Effector memory CD4-positive, alpha-beta T cell (primary cell): ENCODE results near the gene AHRR.
"Not testable (repeated sequence)": the region's sequence is repeated elsewhere in the genome, so short reads cannot be mapped to it uniquely, and the experiment has no call there.

Experiments used
- DNase-seq, 3 donors: peaks; one replicate each; pipeline ENCODE4 v3.0.0-alpha.2; 2020
- H3K27ac ChIP-seq: 2 replicates; pipeline ENCODE4 v1.7.0; 2013; ENCODE audit warnings: mild to moderate bottlenecking, low read length, moderate library complexity; ENCODE audit not compliant: insufficient read depth, poor library complexity, severe bottlenecking
- H3K27me3 ChIP-seq: replicated peaks from 2 replicates; pipeline ENCODE4 v1.7.0; 2013; ENCODE audit warnings: mild to moderate bottlenecking, low read length; ENCODE audit not compliant: insufficient read depth, control insufficient read depth, poor library complexity, severe bottlenecking
- H3K36me3 ChIP-seq: 2 replicates; pipeline ENCODE4 v1.7.0; 2013; ENCODE audit warnings: mild to moderate bottlenecking, low read length, moderate library complexity; ENCODE audit not compliant: control insufficient read depth, insufficient read depth
- H3K4me1 ChIP-seq: 2 replicates; pipeline ENCODE4 v1.7.0; 2013; ENCODE audit warnings: low read length, mild to moderate bottlenecking; ENCODE audit not compliant: control insufficient read depth, insufficient read depth, poor library complexity, severe bottlenecking
- H3K4me3 ChIP-seq: 2 replicates; pipeline ENCODE4 v1.7.0; 2013; ENCODE audit warnings: low read length, low read depth, mild to moderate bottlenecking; ENCODE audit not compliant: insufficient read depth, poor library complexity, severe bottlenecking
- H3K9me3 ChIP-seq: 2 replicates; pipeline ENCODE4 v1.7.0; 2013; ENCODE audit warnings: mild to moderate bottlenecking, low read length, moderate library complexity; ENCODE audit not compliant: control insufficient read depth

AHRR gene

GRCh38 chr5:366541-367357 is 45.2 kb downstream of the AHRR start:
- Histone ChIP-seq H3K4me3 (no peak overlapping the region), H3K27me3 (no peaks in the 10 kb centered on the region), H3K27ac (no peak overlapping the region), H3K9me3 (no peaks in the 10 kb centered on the region), H3K36me3 (no peaks in the 10 kb centered on the region), H3K4me1 (peaks cover 5% of the 10 kb centered on the region)
- no peak for DNase-seq

GRCh38 chr5:367358-368130 is 46.0 kb downstream of the AHRR start:
- H3K9me3 ChIP-seq: no peaks in the 10 kb centered on the region
- H3K36me3 ChIP-seq: no peaks in the 10 kb centered on the region
- no peak for DNase-seq
- peaks cover 5% of the 10 kb centered on the region for H3K4me1 ChIP-seq
- H3K27ac ChIP-seq: no peak overlapping the region
- no peak overlapping the region for H3K4me3 ChIP-seq
- peaks cover 2% of the 10 kb centered on the region for H3K27me3 ChIP-seq

DNA sequence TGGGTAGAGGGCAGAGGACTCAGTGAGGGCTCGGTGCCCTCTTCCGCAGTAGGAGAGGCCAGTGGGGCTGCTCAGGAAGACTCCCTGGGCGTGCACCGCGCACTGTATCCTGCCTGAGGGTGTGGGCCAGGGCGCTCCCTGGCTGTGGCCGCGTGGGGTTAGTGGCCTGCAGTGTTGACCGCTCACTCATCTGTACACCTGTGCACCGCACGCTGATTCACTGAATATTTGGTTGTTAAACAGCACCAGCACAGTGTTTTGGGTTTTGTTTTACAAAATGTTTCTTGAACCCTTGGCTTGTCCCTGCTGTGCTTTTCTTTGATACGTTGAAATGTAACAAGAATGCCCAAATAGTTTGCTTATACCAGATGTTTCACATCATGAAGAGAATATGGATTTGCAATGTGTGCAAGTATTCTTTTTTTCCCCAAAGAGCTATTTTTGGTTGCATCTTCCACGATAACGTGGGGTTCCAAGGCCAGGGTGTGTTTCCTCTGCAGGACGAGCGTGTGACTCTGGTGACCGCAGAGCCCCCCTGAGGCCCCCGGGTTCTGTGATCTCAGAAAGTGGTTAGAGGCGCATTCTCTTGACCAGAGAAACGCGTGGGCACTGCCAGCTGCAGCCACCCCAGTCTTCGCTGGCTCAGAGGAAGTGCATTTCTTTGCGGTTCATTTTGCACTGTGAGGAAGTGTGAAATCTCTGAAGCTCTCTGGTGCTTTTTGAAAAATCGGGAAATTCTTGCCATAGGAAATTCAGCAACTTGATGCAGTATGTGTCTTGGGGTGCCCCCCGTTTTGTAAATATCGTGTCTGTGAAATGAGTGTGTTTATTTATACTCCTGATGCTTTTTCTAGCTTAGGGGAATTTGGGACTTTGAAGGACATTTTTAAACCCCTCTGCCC is 46.9 kb downstream of the AHRR start:
- Histone ChIP-seq H3K9me3 (no peaks in the 10 kb centered on the region), H3K27me3 (peaks cover 11% of the 10 kb centered on the region), H3K36me3 (no peaks in the 10 kb centered on the region), H3K27ac (no peak overlapping the region), H3K4me3 (no peak overlapping the region), H3K4me1 (peaks cover 7% of the 10 kb centered on the region)
- no peak for DNase-seq

DNA sequence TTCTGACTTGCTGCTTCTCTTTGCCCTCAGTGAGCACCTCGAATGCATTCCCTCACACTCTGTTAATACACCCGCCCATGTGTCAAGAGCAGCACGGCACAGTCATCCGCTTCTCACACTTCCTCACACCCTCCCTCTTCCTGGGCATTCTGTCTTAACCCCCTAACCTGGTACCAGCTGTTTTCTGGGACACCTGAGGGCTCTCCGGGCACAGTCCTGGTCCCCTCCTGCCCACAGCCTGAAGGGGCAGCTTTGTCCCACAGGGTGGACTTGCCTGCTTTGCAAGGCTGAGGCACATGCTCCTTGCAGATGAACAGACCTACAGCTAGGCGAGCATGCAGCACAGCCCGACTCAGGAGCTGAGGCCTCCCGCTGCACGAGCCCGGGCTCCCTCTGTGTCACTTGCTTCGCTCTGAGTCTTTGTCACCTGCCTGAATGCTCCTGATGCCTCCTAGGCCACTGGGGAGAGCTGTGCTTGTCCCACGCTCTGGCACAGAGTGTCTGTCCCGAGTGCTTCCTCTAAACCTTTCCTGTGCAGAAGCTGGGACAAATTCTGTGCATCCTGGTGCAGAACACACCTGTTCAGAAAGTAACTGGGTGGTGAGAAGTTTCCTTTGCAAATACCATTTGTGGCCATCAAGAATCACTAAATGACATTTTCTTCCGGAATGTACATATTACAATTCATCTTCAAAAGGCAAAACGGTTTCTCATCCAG is 47.8 kb downstream of the AHRR start:
- Histone ChIP-seq H3K36me3 (no peaks in the 10 kb centered on the region), H3K4me1 (peaks cover 7% of the 10 kb centered on the region), H3K27ac (no peak overlapping the region), H3K27me3 (peaks cover 12% of the 10 kb centered on the region), H3K9me3 (no peaks in the 10 kb centered on the region), H3K4me3 (no peak overlapping the region)
- no peak for DNase-seq

- H3K4me1 ChIP-seq, DNase-seq, H3K27ac ChIP-seq, H3K36me3 ChIP-seq, H3K9me3 ChIP-seq, H3K4me3 ChIP-seq: not testable (repeated sequence)
- H3K27me3 ChIP-seq: peaks cover 12% of the 10 kb centered on the region
Measured at GRCh38 chr5:369869-370236, 48.3 kb downstream of the AHRR start.

DNA sequence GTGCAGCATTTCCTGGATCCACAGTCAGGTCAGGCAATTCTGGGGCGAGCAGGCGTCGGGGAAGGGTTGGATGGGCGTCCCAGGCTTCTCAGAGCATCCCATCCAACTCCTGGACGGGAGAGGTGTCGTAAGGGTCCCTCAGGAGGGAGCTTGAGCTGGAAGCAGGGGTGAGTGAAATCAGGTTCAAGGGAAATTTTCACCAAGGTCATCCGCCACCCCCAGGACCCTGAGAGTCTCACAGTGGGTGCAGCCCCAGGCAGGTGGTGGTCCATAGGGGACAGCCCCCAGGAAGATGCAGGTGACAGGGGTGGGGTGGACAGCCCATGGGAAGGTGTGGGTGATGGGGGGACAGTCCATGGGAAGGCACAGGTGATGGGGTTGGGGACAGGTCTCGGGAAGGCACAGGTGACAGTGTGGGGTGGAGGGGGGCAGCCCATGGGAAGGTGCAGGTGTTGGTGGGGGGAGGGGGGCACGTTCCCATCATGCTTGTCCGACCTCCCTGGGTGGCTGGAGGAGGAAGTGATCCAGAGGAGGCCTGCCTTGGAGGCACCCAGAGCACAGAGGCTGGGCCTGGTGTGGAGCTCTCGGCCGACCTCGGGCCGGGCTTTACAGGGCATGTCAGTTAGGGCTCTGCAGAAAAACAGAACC is 48.9 kb downstream of the AHRR start:
- Histone ChIP-seq H3K36me3 (no peaks in the 10 kb centered on the region), H3K9me3 (no peaks in the 10 kb centered on the region), H3K27ac (no peak overlapping the region), H3K4me1 (peaks cover 7% of the 10 kb centered on the region), H3K27me3 (peaks cover 12% of the 10 kb centered on the region), H3K4me3 (no peak overlapping the region)
- no peak for DNase-seq

- H3K27me3 ChIP-seq: peaks cover 12% of the 10 kb centered on the region
- H3K4me3 ChIP-seq: no peak overlapping the region
- peaks cover 7% of the 10 kb centered on the region for H3K4me1 ChIP-seq
- H3K9me3 ChIP-seq: no peaks in the 10 kb centered on the region
- no peak overlapping the region for H3K27ac ChIP-seq
- H3K36me3 ChIP-seq: no peaks in the 10 kb centered on the region
- no peak for DNase-seq
Measured at GRCh38 chr5:370959-371810, 49.7 kb downstream of the AHRR start.

GRCh38 chr5:371811-372555 is 50.5 kb downstream of the AHRR start:
- no peak for DNase-seq
- H3K27ac ChIP-seq: no peak overlapping the region
- no peak overlapping the region for H3K4me3 ChIP-seq
- no peaks in the 10 kb centered on the region for H3K9me3 ChIP-seq
- peaks cover 7% of the 10 kb centered on the region for H3K4me1 ChIP-seq
- peaks cover 12% of the 10 kb centered on the region for H3K27me3 ChIP-seq
- no peaks in the 10 kb centered on the region for H3K36me3 ChIP-seq
